GM12873 (cell line): ENCODE results near the gene NEK8.
A peak's percentile ranks its signal among the peaks of the same experiment; 100 is the strongest.

Experiments
- TF ChIP-seq, protein P1 (sequence below): IDR thresholded peaks from 2 replicates; pipeline ENCODE4 v1.5.1; 2012; ENCODE audit warnings: low read depth, mild to moderate bottlenecking, moderate library complexity, low read length, control low read depth; ENCODE audit not compliant: insufficient read depth; ENCODE audit errors: missing control alignments

NEK8 gene

DNA sequence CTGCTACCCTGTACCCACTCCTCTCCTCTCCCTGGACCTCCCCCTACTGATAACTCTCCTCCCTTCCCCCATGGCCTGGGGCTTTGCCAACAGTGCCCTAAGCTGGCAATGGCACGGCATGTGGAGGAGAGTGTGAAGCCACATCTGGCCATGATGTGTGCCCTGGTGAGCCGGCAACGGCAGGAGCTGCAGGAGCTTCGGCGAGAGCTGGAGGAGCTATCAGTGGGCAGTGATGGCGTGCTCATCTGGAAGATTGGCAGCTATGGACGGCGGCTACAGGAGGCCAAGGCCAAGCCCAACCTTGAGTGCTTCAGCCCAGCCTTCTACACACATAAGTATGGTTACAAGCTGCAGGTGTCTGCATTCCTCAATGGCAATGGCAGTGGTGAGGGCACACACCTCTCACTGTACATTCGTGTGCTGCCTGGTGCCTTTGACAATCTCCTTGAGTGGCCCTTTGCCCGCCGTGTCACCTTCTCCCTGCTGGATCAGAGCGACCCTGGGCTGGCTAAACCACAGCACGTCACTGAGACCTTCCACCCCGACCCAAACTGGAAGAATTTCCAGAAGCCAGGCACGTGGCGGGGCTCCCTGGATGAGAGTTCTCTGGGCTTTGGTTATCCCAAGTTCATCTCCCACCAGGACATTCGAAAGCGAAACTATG is 20.4 kb downstream of the NEK8 start:
- TF ChIP-seq, protein P1, sequence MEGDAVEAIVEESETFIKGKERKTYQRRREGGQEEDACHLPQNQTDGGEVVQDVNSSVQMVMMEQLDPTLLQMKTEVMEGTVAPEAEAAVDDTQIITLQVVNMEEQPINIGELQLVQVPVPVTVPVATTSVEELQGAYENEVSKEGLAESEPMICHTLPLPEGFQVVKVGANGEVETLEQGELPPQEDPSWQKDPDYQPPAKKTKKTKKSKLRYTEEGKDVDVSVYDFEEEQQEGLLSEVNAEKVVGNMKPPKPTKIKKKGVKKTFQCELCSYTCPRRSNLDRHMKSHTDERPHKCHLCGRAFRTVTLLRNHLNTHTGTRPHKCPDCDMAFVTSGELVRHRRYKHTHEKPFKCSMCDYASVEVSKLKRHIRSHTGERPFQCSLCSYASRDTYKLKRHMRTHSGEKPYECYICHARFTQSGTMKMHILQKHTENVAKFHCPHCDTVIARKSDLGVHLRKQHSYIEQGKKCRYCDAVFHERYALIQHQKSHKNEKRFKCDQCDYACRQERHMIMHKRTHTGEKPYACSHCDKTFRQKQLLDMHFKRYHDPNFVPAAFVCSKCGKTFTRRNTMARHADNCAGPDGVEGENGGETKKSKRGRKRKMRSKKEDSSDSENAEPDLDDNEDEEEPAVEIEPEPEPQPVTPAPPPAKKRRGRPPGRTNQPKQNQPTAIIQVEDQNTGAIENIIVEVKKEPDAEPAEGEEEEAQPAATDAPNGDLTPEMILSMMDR, result no peak

GRCh38 chr17:28749516-28750177 is 21.1 kb downstream of the NEK8 start:
- TF ChIP-seq, protein P1, result no peak

DNA sequence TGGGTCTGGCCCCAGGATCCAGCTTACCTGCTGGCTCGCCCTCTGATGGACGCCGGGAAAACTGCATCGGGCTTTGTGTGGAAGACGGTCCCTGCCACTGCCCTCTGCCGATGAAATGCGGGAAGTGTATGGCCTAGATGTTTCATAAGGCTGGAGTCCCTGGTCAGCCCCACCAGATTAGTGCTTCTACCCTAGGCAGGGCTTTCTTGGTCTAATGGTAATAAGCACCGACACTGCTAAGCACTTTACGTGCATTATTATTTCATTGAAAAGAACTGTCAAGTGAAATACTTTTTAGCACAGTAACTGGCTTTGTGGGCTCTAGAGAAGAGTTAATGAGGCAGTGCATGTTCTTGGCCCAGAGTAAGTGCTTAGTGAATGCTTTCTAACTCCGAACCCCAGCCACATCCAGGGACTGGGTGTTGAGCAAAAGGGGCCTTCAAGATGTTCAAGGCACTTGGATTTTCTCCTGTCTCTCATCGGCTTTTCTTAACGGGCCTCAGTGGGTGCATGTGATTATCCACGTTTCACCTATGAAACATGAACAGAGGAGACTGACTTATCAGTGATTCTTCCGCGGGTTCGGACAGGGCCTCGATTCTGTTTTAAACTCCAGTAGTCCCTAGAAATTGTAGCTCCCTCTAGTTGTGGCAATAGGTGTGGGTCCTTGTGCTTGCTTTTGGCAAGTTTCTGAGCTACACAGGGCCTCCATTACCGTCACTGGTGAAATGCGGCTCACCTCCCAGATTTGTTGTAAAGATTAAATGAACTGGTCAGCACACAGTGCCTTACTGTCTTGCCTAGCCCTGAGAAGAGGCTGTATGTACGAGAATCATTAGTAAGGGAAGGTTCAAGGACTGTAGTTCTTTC is 21.8 kb downstream of the NEK8 start:
- TF ChIP-seq, protein P1, result peak; percentile 100

GRCh38 chr17:28751600-28752366 is 23.2 kb downstream of the NEK8 start:
- TF ChIP-seq, protein P1, result no peak

DNA sequence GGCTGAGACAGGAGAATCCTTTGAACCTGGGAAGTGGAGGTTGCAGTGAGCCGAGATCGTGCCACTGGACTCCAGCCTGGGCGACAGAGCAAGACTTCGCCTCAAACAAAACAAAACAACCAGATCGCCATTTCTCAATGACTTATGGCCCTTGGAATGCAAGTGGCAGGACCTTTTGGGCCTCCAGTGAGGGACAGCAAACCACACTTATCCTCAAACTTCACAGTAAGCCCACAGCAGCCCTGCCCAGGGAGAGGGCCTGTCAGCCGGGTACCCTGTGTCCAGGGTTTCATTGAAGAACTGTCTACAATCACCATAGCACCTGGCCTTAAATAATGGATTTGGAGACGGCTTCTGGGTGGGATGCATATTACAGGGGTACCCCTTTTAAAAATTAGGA is 26.9 kb downstream of the NEK8 start:
- TF ChIP-seq, protein P1, result no peak

DNA sequence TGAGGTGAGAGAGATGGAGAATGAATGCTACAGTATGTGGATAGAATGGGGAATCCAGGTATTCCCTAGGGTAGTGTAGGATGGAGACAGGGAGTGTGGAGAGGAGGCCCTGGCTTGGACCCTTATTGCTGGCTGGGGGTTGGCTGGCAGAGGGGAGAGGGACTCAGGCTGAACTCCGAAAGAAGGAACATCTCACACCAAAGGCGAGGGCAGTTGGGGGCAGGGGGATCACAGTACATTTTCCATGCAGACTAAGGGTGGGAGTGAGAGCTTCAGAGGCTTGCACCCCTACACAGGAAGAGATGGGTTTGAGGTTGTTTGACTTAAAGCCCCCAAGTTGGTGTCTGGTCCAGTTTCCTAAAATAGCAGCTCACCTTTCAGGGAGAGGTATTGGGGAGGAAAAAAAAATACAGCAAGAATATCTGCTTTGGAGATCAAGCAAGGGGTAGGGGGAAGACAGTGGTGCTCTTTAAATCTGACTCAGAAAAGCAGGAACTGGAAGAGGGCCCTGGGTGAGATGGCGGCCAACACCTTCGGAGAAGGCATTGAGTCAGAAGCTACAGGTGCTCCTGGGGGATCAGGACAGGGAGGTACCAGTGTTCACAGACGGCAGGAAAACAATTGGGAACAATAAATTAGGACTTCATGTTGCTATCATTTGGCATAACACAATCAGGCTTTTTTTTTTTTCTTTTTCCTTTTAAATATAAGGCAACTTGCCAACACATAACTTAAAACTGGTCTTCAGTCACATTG is 27.6 kb downstream of the NEK8 start:
- TF ChIP-seq, protein P1, result no peak
